ENCODE results near the gene SORCS3. TPM values are rescaled to one million over a fixed set of nuclear protein-coding genes. Genes with fewer than 3 reads are reported as not detected.

The SORCS3 gene
- total RNA-seq, 1 donor from 2014 or later = 0.25 TPM

- Histone ChIP-seq H3K27me3 (no peaks in the 10 kb centered on the region), H3K4me1 (no peaks in the 10 kb centered on the region), H3K36me3 (no peaks in the 10 kb centered on the region), H3K9me3 (no peaks in the 10 kb centered on the region), H3K27ac (no peak overlapping the region), H3K4me3 (no peak overlapping the region)
- DNase-seq (ENCODE audit: extremely low spot score in 2 of 2) = no peak
- no peak for TF ChIP-seq CTCF (IDR thresholded peaks at IDR 0.05)
- no peak for TF ChIP-seq POLR2AphosphoS5 (IDR thresholded peaks at IDR 0.05; ENCODE audit: insufficient read depth in 1 of 2, low read depth in 1 of 2)
- no peak for TF ChIP-seq POLR2A (IDR thresholded peaks at IDR 0.05)
- intact Hi-C loops (cut with DNase I) = no loop called here
These were observed 455.2 kb downstream of the SORCS3 start for GRCh38 chr10:105096316-105096715.

GRCh38 chr10:105102977-105103376 is 461.9 kb downstream of the SORCS3 start:
- no peak for DNase-seq (ENCODE audit: extremely low spot score in 2 of 2)
- intact Hi-C loops (cut with DNase I) = no loop called here

GRCh38 chr10:105104297-105104696 is 463.2 kb downstream of the SORCS3 start:
- Histone ChIP-seq H3K27me3 (no peaks in the 10 kb centered on the region), H3K27ac (no peak overlapping the region), H3K4me1 (no peaks in the 10 kb centered on the region), H3K4me3 (no peak overlapping the region), H3K9me3 (no peaks in the 10 kb centered on the region), H3K36me3 (no peaks in the 10 kb centered on the region)
- no peak for DNase-seq (ENCODE audit: extremely low spot score in 2 of 2)
- TF ChIP-seq POLR2AphosphoS5 (IDR thresholded peaks at IDR 0.05; ENCODE audit: insufficient read depth in 1 of 2, low read depth in 1 of 2) = no peak
- TF ChIP-seq CTCF (IDR thresholded peaks at IDR 0.05) = no peak
- no peak for TF ChIP-seq POLR2A (IDR thresholded peaks at IDR 0.05)
- intact Hi-C loops (cut with DNase I) = no loop called here

More at GRCh38 chr10:105102977-105103376, 461.9 kb downstream of the SORCS3 start:
- H3K4me1 ChIP-seq = no peaks in the 10 kb centered on the region
- H3K27ac ChIP-seq = no peak overlapping the region
- H3K27me3 ChIP-seq = no peaks in the 10 kb centered on the region
- H3K36me3 ChIP-seq = no peaks in the 10 kb centered on the region
- H3K4me3 ChIP-seq = no peak overlapping the region
- H3K9me3 ChIP-seq = no peaks in the 10 kb centered on the region
- no peak for TF ChIP-seq POLR2A (IDR thresholded peaks at IDR 0.05)
- no peak for TF ChIP-seq POLR2AphosphoS5 (IDR thresholded peaks at IDR 0.05; ENCODE audit: insufficient read depth in 1 of 2, low read depth in 1 of 2)
- no peak for TF ChIP-seq CTCF (IDR thresholded peaks at IDR 0.05)

- DNase-seq (ENCODE audit: extremely low spot score in 2 of 2) = no peak
- Histone ChIP-seq H3K36me3 (no peaks in the 10 kb centered on the region), H3K27me3 (no peaks in the 10 kb centered on the region), H3K4me3 (no peak overlapping the region), H3K9me3 (no peaks in the 10 kb centered on the region), H3K4me1 (no peaks in the 10 kb centered on the region), H3K27ac (no peak overlapping the region)
- no peak for TF ChIP-seq CTCF (IDR thresholded peaks at IDR 0.05)
- intact Hi-C loops (cut with DNase I) = no loop called here
These were observed 468.1 kb downstream of the SORCS3 start for GRCh38 chr10:105109164-105109563.

- intact Hi-C loops (cut with DNase I) = no loop called here
- H3K36me3 ChIP-seq = no peaks in the 10 kb centered on the region
- no peaks in the 10 kb centered on the region for H3K9me3 ChIP-seq
- H3K27me3 ChIP-seq = no peaks in the 10 kb centered on the region
- H3K27ac ChIP-seq = no peak overlapping the region
- no peak overlapping the region for H3K4me3 ChIP-seq
- no peak for DNase-seq (ENCODE audit: extremely low spot score in 2 of 2)
- no peak for TF ChIP-seq CTCF (IDR thresholded peaks at IDR 0.05)
- no peak for TF ChIP-seq POLR2A (IDR thresholded peaks at IDR 0.05)
- no peaks in the 10 kb centered on the region for H3K4me1 ChIP-seq
These were observed 471.8 kb downstream of the SORCS3 start for GRCh38 chr10:105112862-105113261.
